Vagina (tissue), 2 donors: ENCODE results near the gene CST9L.

Experiments used
- POLR2A ChIP-seq, 2 donors: fragments of 450-650 bp; IDR thresholded peaks; one replicate each; pipeline ENCODE4 v1.6.1; 2017; ENCODE audit warnings: antibody characterized with exemption in 2 of 2, mild to moderate bottlenecking in 2 of 2, moderate library complexity in 2 of 2
- POLR2AphosphoS5 ChIP-seq, 2 donors: sonication (generic); formaldehyde crosslinking; IDR thresholded peaks; one replicate each; pipeline ENCODE4 v1.9.0; 2017; ENCODE audit warnings: antibody characterized with exemption in 2 of 2, mild to moderate bottlenecking in 2 of 2, low read depth in 1 of 2; ENCODE audit not compliant: insufficient read depth in 1 of 2
- TF ChIP-seq, protein P1 (sequence below), 3 experiments: fragments of 450-650 bp in 2 of 3; fragments of 200-600 bp in 1 of 3; sonication (generic) in 1 of 3; IDR thresholded peaks; one replicate each; pipeline ENCODE4 v1.5.1; 2017 to 2019; ENCODE audit warnings: antibody characterized with exemption in 3 of 3, mild to moderate bottlenecking in 2 of 3, moderate library complexity in 2 of 3

DNA sequence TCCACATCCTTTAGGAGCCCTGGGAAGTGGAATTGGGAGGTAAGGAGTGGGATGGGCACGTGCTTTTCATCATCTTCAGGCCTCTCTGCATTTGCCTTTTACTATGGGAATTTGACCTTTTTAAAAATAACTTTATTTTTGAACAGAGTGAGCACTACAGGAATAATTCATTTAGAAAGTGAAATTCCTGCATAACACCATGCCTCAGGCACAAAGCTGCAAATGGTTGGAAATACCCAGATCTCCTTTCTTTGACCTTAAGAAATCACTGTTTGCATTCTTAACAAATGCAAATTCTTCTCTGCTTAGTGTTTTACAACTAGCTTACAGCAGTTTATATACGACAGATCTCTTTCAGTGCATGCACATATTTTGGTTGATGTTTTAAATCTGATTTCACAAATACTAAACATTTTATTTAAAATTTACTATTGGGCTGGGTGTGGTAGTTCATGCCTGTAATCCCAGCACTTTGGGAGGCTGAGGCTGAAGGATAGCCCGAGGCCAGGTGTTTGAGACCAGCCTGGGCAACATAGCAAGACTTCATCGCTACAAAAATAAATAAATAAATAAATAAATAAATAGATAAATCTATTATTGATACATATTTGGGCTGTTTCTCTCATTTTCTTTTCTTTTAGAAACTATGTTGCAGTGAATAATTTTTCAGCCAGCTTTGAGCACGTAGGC is 52.9 kb downstream of the CST9L start:
- TF ChIP-seq POLR2AphosphoS5 (IDR thresholded peaks at IDR 0.05; ENCODE audit: insufficient read depth in 1 of 2, low read depth in 1 of 2) (no peak), POLR2A (IDR thresholded peaks at IDR 0.05) (no peak)
- TF ChIP-seq, protein P1, sequence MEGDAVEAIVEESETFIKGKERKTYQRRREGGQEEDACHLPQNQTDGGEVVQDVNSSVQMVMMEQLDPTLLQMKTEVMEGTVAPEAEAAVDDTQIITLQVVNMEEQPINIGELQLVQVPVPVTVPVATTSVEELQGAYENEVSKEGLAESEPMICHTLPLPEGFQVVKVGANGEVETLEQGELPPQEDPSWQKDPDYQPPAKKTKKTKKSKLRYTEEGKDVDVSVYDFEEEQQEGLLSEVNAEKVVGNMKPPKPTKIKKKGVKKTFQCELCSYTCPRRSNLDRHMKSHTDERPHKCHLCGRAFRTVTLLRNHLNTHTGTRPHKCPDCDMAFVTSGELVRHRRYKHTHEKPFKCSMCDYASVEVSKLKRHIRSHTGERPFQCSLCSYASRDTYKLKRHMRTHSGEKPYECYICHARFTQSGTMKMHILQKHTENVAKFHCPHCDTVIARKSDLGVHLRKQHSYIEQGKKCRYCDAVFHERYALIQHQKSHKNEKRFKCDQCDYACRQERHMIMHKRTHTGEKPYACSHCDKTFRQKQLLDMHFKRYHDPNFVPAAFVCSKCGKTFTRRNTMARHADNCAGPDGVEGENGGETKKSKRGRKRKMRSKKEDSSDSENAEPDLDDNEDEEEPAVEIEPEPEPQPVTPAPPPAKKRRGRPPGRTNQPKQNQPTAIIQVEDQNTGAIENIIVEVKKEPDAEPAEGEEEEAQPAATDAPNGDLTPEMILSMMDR (IDR thresholded peaks at IDR 0.05) = no peak
